H9 (cell line): ENCODE results near the gene CFAP77. TPM values are rescaled to one million over a fixed set of nuclear protein-coding genes. Genes with fewer than 3 reads are reported as not detected.
A peak's percentile ranks its signal among the peaks of the same experiment; 100 is the strongest.

Experiments
- DNase-seq: peaks from one replicate; pipeline ENCODE4 v3.0.0-alpha.2; 2017
- H2AFZ ChIP-seq: one replicate; pipeline ENCODE4 v1.6.1; 2013; ENCODE audit warnings: mild to moderate bottlenecking, low read length, control low read depth, moderate library complexity
- H2AK5ac ChIP-seq: 2 replicates; pipeline ENCODE4 v1.6.1; 2013; ENCODE audit warnings: low read length, control low read depth, mixed read lengths; ENCODE audit not compliant: insufficient read length
- H2BK120ac ChIP-seq: one replicate; pipeline ENCODE4 v1.6.1; 2013; ENCODE audit warnings: low read depth, mild to moderate bottlenecking, low read length, control low read depth, inconsistent platforms; ENCODE audit not compliant: poor library complexity, severe bottlenecking
- H2BK12ac ChIP-seq: 2 replicates; pipeline ENCODE4 v1.6.1; 2013; ENCODE audit warnings: low read length, control low read depth, mixed read lengths, low read depth; ENCODE audit not compliant: insufficient read length
- H2BK15ac ChIP-seq: 2 replicates; pipeline ENCODE4 v1.6.1; 2013; ENCODE audit warnings: low read depth, low read length, control low read depth
- H2BK20ac ChIP-seq: one replicate; pipeline ENCODE4 v1.6.1; 2013; ENCODE audit warnings: low read depth, mild to moderate bottlenecking, low read length, control low read depth, inconsistent platforms; ENCODE audit not compliant: poor library complexity, severe bottlenecking
- H2BK5ac ChIP-seq: 2 replicates; pipeline ENCODE4 v1.6.1; 2013; ENCODE audit warnings: low read length, control low read depth, mixed read lengths; ENCODE audit not compliant: insufficient read length
- H3K14ac ChIP-seq: 2 replicates; pipeline ENCODE4 v1.6.1; 2013; ENCODE audit warnings: low read length, control low read depth; ENCODE audit not compliant: insufficient read depth
- H3K18ac ChIP-seq: 2 replicates; pipeline ENCODE4 v1.6.1; 2013; ENCODE audit warnings: low read depth, mild to moderate bottlenecking, mixed read lengths, low read length, control low read depth; ENCODE audit not compliant: insufficient read length
- H3K23ac ChIP-seq: 2 replicates; pipeline ENCODE4 v1.6.1; 2013; ENCODE audit warnings: low read length, control low read depth, mixed read lengths, low read depth; ENCODE audit not compliant: insufficient read length
- H3K23me2 ChIP-seq: 2 replicates; pipeline ENCODE4 v1.6.1; 2013; ENCODE audit warnings: low read depth, mild to moderate bottlenecking, mixed read lengths, low read length, control low read depth; ENCODE audit not compliant: insufficient read length, poor library complexity, severe bottlenecking
- H3K27ac ChIP-seq: 2 replicates; pipeline ENCODE4 v1.5.1; 2013; ENCODE audit warnings: low read length, control low read depth, mixed read lengths, low read depth; ENCODE audit not compliant: insufficient read length
- H3K27me3 ChIP-seq: 2 replicates; pipeline ENCODE4 v1.6.1; 2013; ENCODE audit warnings: low read length, control low read depth, inconsistent platforms; ENCODE audit not compliant: insufficient read depth
- H3K4ac ChIP-seq: 2 replicates; pipeline ENCODE4 v1.6.1; 2013; ENCODE audit warnings: low read depth, mild to moderate bottlenecking, control low read depth, inconsistent platforms, low read length, moderate library complexity
- H3K4me1 ChIP-seq: 2 replicates; pipeline ENCODE4 v1.6.1; 2013; ENCODE audit warnings: low read length, control low read depth, inconsistent platforms; ENCODE audit not compliant: insufficient read depth
- H3K4me2 ChIP-seq: 2 replicates; pipeline ENCODE4 v1.6.1; 2013; ENCODE audit warnings: low read length, control low read depth, mixed read lengths; ENCODE audit not compliant: insufficient read length, insufficient read depth
- H3K56ac ChIP-seq: 2 replicates; pipeline ENCODE4 v1.6.1; 2013; ENCODE audit warnings: low read depth, mild to moderate bottlenecking, mixed read lengths, low read length, control low read depth; ENCODE audit not compliant: insufficient read length
- H3K79me1 ChIP-seq: 2 replicates; pipeline ENCODE4 v1.6.1; 2013; ENCODE audit warnings: low read depth, mild to moderate bottlenecking, moderate library complexity, low read length, control low read depth, inconsistent platforms; ENCODE audit not compliant: insufficient read depth, poor library complexity, severe bottlenecking
- H3K79me2 ChIP-seq: 2 replicates; pipeline ENCODE4 v1.6.1; 2013; ENCODE audit warnings: low read length, control low read depth, inconsistent platforms; ENCODE audit not compliant: insufficient read depth
- H3K9ac ChIP-seq: 2 replicates; pipeline ENCODE4 v1.6.1; 2013; ENCODE audit warnings: low read length, control low read depth, mixed read lengths; ENCODE audit not compliant: insufficient read length; ENCODE audit errors: extremely low read depth
- H3K9me3 ChIP-seq: one replicate; pipeline ENCODE4 v1.6.1; 2013; ENCODE audit warnings: low read depth, low read length, inconsistent platforms; ENCODE audit not compliant: control insufficient read depth
- H3T11ph ChIP-seq: one replicate; pipeline ENCODE4 v1.6.1; 2013; ENCODE audit warnings: mild to moderate bottlenecking, low read length, control low read depth, inconsistent platforms
- H4K20me1 ChIP-seq: one replicate; pipeline ENCODE4 v1.6.1; 2013; ENCODE audit not compliant: control insufficient read depth, insufficient read length, insufficient read depth
- H4K5ac ChIP-seq: 2 replicates; pipeline ENCODE4 v1.6.1; 2013; ENCODE audit warnings: low read depth, mild to moderate bottlenecking, mixed read lengths, low read length, control low read depth; ENCODE audit not compliant: insufficient read length
- H4K8ac ChIP-seq: replicated peaks from 2 replicates; pipeline ENCODE4 v1.6.1; 2013; ENCODE audit warnings: low read length, control low read depth, mixed read lengths, low read depth; ENCODE audit not compliant: insufficient read length
- H4K91ac ChIP-seq: 2 replicates; pipeline ENCODE4 v1.6.1; 2013; ENCODE audit warnings: low read depth, mild to moderate bottlenecking, moderate library complexity, mixed read lengths, low read length, control low read depth; ENCODE audit not compliant: insufficient read length
- H3K27ac Mint-ChIP-seq, 3 experiments: 2 replicates in 2 of 3; 3 replicates in 1 of 3; pipeline ENCODE4 v1.8.0; 2020 to 2021; ENCODE audit warnings: mixed read lengths in 3 of 3, mild to moderate bottlenecking in 1 of 3, moderate library complexity in 1 of 3
- H3K27me3 Mint-ChIP-seq: 2 replicates; pipeline ENCODE4 v1.8.0; 2021; ENCODE audit warnings: low read depth, mild to moderate bottlenecking, moderate library complexity, mixed read lengths
- H3K36me3 Mint-ChIP-seq, 3 experiments: 2 replicates in 2 of 3; 3 replicates in 1 of 3; pipeline ENCODE4 v1.8.0; 2020 to 2021; ENCODE audit warnings: low read depth in 3 of 3, mixed read lengths in 3 of 3; ENCODE audit not compliant: insufficient read depth in 1 of 3
- H3K4me1 Mint-ChIP-seq, 2 experiments: 2 replicates each; pipeline ENCODE4 v1.8.0; 2020; ENCODE audit warnings: mixed read lengths in 2 of 2
- H3K4me3 Mint-ChIP-seq, 2 experiments: 2 replicates in 1 of 2; 3 replicates in 1 of 2; pipeline ENCODE4 v1.8.0; 2020 to 2021; ENCODE audit warnings: mild to moderate bottlenecking in 2 of 2, mixed read lengths in 2 of 2, moderate library complexity in 1 of 2
- H3K9me3 Mint-ChIP-seq, 2 experiments: 2 replicates in 1 of 2; 3 replicates in 1 of 2; pipeline ENCODE4 v1.8.0; 2020; ENCODE audit warnings: mild to moderate bottlenecking in 2 of 2, mixed read lengths in 2 of 2, moderate library complexity in 1 of 2
- WGBS: extraction: QIAGEN DNeasy Blood & Tissue Kit; methylation state at CpG from one replicate; pipeline ENCODE4 v1.1.7; 2013; ENCODE audit warnings: missing lambda C conversion rate, low lambda C conversion rate, mixed read lengths; ENCODE audit not compliant: insufficient read length; ENCODE audit errors: extremely low coverage; 5-methylcytosine and 5-hydroxymethylcytosine counted together
- total RNA-seq: library from RNA; stranded (reverse); gene quantifications from 2 replicates; pipeline ENCODE4 v1.2.1, GENCODE V29; 2021
- TF ChIP-seq, protein P1 (sequence below): fragments of 200-600 bp; sonication (generic); conservative IDR thresholded peaks from 3 replicates; pipeline ENCODE4 v1.8.0; 2021; ENCODE audit warnings: antibody characterized with exemption, mild to moderate bottlenecking

Gene CFAP77
- total RNA-seq, 1 experiment from 2014 or later: 0.72 TPM

DNA sequence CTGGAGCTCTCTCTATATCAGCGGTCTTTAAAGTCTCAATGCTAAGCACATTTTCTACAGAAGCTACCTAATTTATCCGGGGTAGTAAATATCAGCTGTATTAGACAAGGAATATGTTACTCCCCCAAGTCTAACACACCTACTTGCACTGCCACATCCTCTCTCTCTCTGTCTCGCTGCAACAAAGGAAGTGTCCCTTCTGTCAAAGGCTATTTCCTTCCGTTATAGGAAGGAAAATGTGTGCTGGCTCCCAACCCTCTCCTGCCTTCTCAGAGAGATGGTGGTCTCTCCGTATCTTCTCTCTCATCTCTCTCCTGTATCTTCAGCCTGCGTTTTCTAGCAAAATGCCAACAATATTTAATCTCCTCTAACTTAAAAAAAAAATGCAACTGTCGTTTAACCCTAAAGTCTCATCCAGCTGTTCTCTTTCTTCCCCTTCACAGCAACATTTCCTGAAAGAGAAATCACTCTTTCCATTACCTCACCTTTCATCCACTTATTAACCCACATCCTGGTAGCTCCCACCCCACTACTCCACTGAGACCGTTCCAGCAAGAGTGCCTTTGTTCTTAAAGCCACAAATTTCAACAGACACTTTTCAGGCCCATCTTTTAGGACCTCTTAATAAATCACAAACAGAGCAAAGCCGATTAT lies 5.7 kb upstream of the CFAP77 start:
- Mint-ChIP-seq H3K27ac (peak overlapping the region in 1 of 3 experiments; percentile 36; a peak in 1 of 7 replicates), H3K9me3 (no peaks in the 10 kb centered on the region; a peak in 1 of 5 replicates), H3K27me3 (peaks cover 11% of the 10 kb centered on the region), H3K4me3 (peak overlapping the region; percentile 34 to 87; a peak in 4 of 5 replicates), H3K4me1 (peaks cover 13 to 14% of the 10 kb centered on the region in 2 experiments), H3K36me3 (peaks cover 23 to 47% (median 36%) of the 10 kb centered on the region in 3 experiments)
- Histone ChIP-seq H3K79me2 (peaks cover 9% of the 10 kb centered on the region; the same call in 1 of the 2 replicates), H3K27me3 (no peaks in the 10 kb centered on the region; the same call in 1 of the 2 replicates), H2AK5ac (no peak overlapping the region), H3K23ac (no peak overlapping the region), H4K8ac (no peak overlapping the region), H3K18ac (no peak overlapping the region), H3K4ac (no peak overlapping the region), H2AFZ (no peak overlapping the region), H3K14ac (no peak overlapping the region), H3K4me2 (no peak overlapping the region), H3K4me1 (peaks cover 3% of the 10 kb centered on the region; the same call in 1 of the 2 replicates), H3K79me1 (peaks cover 6% of the 10 kb centered on the region), H4K20me1 (no peaks in the 10 kb centered on the region), H3K56ac (no peak overlapping the region), H2BK5ac (no peak overlapping the region), H4K91ac (no peak overlapping the region), H3K9ac (no peak overlapping the region), H3K27ac (no peak overlapping the region), H2BK15ac (no peak overlapping the region), H3K9me3 (no peaks in the 10 kb centered on the region), H3K23me2 (no peaks in the 10 kb centered on the region), H4K5ac (no peak overlapping the region), H2BK120ac (no peak overlapping the region), H2BK20ac (no peak overlapping the region), H3T11ph (no peak overlapping the region), H2BK12ac (no peak overlapping the region)
- no CpG with 5 or more reads among the region's 9 CpGs for WGBS
- DNase-seq: no peak
- TF ChIP-seq, protein P1, sequence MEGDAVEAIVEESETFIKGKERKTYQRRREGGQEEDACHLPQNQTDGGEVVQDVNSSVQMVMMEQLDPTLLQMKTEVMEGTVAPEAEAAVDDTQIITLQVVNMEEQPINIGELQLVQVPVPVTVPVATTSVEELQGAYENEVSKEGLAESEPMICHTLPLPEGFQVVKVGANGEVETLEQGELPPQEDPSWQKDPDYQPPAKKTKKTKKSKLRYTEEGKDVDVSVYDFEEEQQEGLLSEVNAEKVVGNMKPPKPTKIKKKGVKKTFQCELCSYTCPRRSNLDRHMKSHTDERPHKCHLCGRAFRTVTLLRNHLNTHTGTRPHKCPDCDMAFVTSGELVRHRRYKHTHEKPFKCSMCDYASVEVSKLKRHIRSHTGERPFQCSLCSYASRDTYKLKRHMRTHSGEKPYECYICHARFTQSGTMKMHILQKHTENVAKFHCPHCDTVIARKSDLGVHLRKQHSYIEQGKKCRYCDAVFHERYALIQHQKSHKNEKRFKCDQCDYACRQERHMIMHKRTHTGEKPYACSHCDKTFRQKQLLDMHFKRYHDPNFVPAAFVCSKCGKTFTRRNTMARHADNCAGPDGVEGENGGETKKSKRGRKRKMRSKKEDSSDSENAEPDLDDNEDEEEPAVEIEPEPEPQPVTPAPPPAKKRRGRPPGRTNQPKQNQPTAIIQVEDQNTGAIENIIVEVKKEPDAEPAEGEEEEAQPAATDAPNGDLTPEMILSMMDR: no peak
